ENCODE data around the gene KLRF2.

The KLRF2 gene

DNA sequence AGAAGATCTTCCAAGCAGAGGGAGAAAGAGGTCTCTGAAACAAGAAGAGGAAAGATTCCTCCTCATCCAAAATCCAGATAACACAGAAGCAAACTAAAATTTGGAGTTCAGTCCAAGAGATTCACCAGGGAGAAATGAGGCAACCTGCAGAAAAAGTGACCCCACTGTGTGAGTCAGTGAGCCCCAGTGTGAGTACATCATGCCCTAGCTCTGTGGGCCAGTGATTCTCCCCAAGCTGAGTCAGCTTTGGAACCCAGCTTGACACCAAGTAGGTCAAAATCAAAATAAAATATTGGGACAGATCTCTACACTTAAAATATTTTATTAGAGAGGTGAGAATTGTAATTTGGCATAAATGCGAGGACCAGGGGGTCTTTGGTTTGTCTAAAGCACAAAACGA lies 29.4 kb upstream of the KLRF2 start:
- no peak for DNase-seq (ENCODE audit: extremely low read depth, insufficient read length)
- Histone ChIP-seq H3K27me3 (replicated peaks; ENCODE audit: control insufficient read depth, insufficient read depth, low read length) (0 out of 2 replicates have a peak, but pooled peaks cover 2% of the 10 kb centered on the region), H3K4me3 (replicated peaks; ENCODE audit: low read depth, low read length) (no peak overlapping the region), H3K36me3 (ENCODE audit: control insufficient read depth, insufficient read depth, low read length) (no peaks in the 10 kb centered on the region)
- TF ChIP-seq, protein P1, sequence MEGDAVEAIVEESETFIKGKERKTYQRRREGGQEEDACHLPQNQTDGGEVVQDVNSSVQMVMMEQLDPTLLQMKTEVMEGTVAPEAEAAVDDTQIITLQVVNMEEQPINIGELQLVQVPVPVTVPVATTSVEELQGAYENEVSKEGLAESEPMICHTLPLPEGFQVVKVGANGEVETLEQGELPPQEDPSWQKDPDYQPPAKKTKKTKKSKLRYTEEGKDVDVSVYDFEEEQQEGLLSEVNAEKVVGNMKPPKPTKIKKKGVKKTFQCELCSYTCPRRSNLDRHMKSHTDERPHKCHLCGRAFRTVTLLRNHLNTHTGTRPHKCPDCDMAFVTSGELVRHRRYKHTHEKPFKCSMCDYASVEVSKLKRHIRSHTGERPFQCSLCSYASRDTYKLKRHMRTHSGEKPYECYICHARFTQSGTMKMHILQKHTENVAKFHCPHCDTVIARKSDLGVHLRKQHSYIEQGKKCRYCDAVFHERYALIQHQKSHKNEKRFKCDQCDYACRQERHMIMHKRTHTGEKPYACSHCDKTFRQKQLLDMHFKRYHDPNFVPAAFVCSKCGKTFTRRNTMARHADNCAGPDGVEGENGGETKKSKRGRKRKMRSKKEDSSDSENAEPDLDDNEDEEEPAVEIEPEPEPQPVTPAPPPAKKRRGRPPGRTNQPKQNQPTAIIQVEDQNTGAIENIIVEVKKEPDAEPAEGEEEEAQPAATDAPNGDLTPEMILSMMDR (IDR thresholded peaks at IDR 0.05; ENCODE audit: insufficient read depth, low read length, poor library complexity, severe bottlenecking), result no peak

DNA sequence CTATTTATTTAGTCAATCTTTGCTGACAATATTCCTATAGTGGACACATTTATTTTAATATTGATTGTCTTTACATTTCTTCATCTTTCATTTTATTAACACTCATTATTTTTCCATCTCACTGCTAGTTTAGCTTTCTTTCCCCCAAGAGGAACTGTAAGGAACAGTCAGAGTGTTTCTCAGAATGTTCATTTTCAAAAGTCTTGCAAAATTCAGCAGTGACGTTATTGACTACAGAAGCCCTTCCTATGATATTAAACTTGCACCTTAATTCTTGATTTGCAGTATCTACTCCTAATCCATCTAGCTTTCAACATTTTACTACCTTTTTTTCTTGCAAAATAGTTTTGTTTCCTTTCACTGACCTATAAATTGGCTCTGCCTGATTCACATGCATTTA lies 25.1 kb upstream of the KLRF2 start:
- no peaks in the 10 kb centered on the region for H3K27me3 ChIP-seq (replicated peaks; ENCODE audit: control insufficient read depth, insufficient read depth, low read length)
- H3K36me3 ChIP-seq (ENCODE audit: control insufficient read depth, insufficient read depth, low read length), result no peaks in the 10 kb centered on the region
- DNase-seq (ENCODE audit: extremely low read depth, insufficient read length), result no peak
- TF ChIP-seq, protein P1 (IDR thresholded peaks at IDR 0.05; ENCODE audit: insufficient read depth, low read length, poor library complexity, severe bottlenecking), result no peak
- H3K4me3 ChIP-seq (replicated peaks; ENCODE audit: low read depth, low read length), result no peak overlapping the region

DNA sequence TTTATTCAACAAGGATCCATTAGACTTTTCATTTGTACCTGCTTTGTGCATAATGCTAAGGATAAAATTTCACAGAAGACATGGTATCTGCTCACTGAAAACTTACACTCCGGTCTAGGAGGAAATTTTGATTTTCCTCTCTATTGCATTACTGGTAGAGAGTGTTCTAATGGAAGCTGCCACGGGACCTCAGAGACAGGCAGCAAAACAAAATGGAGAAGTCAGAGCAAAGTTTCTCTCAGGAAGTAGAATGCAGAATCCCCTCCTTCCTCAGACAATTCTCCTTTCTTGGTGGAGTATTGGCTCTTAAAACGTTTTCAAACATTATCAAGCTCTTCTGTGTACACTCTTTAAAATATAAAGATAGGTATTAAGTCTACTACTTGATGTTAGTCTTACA lies 24.4 kb upstream of the KLRF2 start:
- DNase-seq (ENCODE audit: extremely low read depth, insufficient read length), result no peak
- H3K36me3 ChIP-seq (ENCODE audit: control insufficient read depth, insufficient read depth, low read length), result no peaks in the 10 kb centered on the region
- TF ChIP-seq, protein P1 (IDR thresholded peaks at IDR 0.05; ENCODE audit: insufficient read depth, low read length, poor library complexity, severe bottlenecking), result no peak
- H3K27me3 ChIP-seq (replicated peaks; ENCODE audit: control insufficient read depth, insufficient read depth, low read length), result no peaks in the 10 kb centered on the region
- H3K4me3 ChIP-seq (replicated peaks; ENCODE audit: low read depth, low read length), result no peak overlapping the region

DNA sequence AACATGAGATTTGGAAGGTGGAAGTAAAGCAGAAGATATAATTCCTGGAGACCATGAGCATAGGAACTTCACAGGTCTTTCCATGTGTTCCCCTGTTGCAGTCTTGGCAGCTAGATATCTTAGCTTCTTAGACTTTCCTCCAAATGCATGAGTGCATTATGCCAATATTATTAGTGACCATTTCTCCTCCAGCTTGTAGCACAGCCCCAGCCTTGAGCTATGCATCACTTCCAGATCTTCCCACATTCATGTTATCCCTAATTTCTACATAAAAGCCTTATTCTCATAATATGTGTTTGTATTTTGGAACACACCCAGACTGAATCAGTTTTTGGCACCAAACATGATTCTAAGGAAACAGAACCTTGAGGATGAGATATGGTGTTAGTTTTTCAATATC lies 23.2 kb upstream of the KLRF2 start:
- Histone ChIP-seq H3K36me3 (ENCODE audit: control insufficient read depth, insufficient read depth, low read length) (no peaks in the 10 kb centered on the region), H3K27me3 (replicated peaks; ENCODE audit: control insufficient read depth, insufficient read depth, low read length) (no peaks in the 10 kb centered on the region), H3K4me3 (replicated peaks; ENCODE audit: low read depth, low read length) (no peak overlapping the region)
- DNase-seq (ENCODE audit: extremely low read depth, insufficient read length), result no peak
- TF ChIP-seq, protein P1 (IDR thresholded peaks at IDR 0.05; ENCODE audit: insufficient read depth, low read length, poor library complexity, severe bottlenecking), result no peak

DNA sequence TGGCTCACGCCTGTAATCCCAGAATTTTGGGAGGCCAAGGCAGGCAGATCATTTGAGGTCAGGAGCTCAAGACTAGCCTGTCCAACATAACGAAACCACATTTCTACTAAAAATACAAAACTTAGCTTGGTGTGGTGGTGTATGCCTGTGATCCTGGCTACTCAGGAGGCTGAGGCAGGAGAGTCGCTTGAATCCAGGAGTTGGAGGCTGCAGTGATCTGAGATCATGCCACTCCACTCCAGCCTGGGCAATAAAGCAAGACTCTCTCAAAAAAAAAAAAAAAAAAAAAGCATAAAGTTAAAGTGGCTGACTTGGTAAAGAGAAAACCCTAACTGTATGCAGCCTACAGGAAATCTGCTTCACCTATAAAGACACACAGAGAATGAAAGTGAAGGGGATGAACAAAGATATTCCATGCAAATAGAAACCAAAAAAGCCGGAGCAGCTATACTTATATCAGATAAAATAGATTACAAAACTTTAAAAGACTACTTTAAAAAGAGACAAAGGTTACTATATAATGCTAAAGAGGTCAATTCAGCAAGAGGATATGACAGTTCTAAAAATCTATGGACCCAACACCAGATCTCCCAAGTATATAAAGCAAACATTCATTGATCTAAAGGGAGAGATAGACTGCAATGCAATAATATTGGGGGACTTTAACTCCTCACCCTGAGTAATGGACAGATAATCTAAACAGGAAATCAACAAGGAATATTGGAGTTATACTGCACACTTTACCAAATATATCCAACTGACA lies 16.2 kb upstream of the KLRF2 start:
- Histone ChIP-seq H3K27me3 (replicated peaks; ENCODE audit: control insufficient read depth, insufficient read depth, low read length) (no peaks in the 10 kb centered on the region), H3K36me3 (ENCODE audit: control insufficient read depth, insufficient read depth, low read length) (no peaks in the 10 kb centered on the region), H3K4me3 (replicated peaks; ENCODE audit: low read depth, low read length) (no peak overlapping the region)
- DNase-seq (ENCODE audit: extremely low read depth, insufficient read length), result no peak
- TF ChIP-seq, protein P1 (IDR thresholded peaks at IDR 0.05; ENCODE audit: insufficient read depth, low read length, poor library complexity, severe bottlenecking), result no peak

All from GM06990 (cell line).